ENCODE results near the gene OASL. TPM values are rescaled to one million over a fixed set of nuclear protein-coding genes. Genes with fewer than 3 reads are reported as not detected.

The OASL gene
- total and polyA plus RNA-seq, 10 donors, result 1.9 to 4.8 (median 3.4) TPM

DNA sequence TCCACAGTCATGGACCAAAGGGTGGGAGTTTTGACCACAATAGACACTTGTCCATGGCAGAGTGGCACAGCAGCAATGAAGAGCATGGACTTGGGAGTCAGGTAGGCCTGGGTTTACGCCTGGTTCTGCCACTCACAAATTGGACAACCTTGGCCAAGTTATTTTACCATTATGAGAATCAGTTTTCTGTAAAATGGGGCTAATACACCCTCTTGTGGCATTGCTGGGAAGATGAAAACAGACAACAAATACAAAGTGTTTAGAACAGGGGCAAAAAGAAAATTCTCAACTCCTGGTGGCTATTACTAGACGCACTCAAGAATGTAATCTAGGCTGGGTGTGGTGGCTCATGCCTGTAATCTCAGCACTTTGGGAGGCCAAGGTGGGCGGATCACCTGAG is 25.3 kb downstream of the OASL start:
- DNase-seq, result no peak
- Histone ChIP-seq H3K27ac (no peak overlapping the region), H3K36me3 (peaks cover 0 to 48% (median 38%) of the 10 kb centered on the region in 6 donors), H3K27me3 (replicated peaks in 1 of 7) (no peaks in the 10 kb centered on the region), H3K4me3 (no peak overlapping the region), H3K4me1 (peaks cover 8 to 23% (median 13%) of the 10 kb centered on the region in 6 donors), H3K9me3 (no peaks in the 10 kb centered on the region)
- TF ChIP-seq, protein P1, sequence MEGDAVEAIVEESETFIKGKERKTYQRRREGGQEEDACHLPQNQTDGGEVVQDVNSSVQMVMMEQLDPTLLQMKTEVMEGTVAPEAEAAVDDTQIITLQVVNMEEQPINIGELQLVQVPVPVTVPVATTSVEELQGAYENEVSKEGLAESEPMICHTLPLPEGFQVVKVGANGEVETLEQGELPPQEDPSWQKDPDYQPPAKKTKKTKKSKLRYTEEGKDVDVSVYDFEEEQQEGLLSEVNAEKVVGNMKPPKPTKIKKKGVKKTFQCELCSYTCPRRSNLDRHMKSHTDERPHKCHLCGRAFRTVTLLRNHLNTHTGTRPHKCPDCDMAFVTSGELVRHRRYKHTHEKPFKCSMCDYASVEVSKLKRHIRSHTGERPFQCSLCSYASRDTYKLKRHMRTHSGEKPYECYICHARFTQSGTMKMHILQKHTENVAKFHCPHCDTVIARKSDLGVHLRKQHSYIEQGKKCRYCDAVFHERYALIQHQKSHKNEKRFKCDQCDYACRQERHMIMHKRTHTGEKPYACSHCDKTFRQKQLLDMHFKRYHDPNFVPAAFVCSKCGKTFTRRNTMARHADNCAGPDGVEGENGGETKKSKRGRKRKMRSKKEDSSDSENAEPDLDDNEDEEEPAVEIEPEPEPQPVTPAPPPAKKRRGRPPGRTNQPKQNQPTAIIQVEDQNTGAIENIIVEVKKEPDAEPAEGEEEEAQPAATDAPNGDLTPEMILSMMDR (IDR thresholded peaks at IDR 0.05 in 8 of 11, conservative IDR thresholded peaks at IDR 0.05 in 3 of 11), result no peak
- intact Hi-C loops (cut with DNase I; ENCODE audit: low total_unique reads), result no loop called here
- WGBS, 5 donors, result 88 to 91% (median 90%) methylated on average over 3 of the region's 3 CpGs

DNA sequence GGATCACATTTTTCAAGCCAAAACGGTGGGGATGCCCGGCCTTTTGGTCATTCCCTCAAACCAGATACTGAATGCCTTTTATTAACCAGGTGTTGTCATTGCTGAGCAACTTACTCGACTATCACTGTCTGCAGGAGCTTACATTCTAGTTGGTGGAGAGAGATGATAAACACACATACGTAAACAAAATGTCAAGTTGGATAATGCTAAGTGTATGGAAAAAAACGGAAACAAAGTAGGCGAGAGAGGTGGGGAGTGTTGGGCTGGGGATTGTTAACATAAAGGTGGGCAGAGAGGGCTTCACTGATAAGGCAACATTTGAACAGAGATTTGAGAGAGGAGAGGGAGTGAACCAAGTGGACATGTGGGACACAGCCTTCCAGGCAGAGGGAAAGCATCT is 27.2 kb downstream of the OASL start:
- TF ChIP-seq POLR2A (IDR thresholded peaks at IDR 0.05), result no peak
- TF ChIP-seq, protein P1 (IDR thresholded peaks at IDR 0.05 in 8 of 11, conservative IDR thresholded peaks at IDR 0.05 in 3 of 11), result no peak
- no peak for TF ChIP-seq POLR2AphosphoS5 (IDR thresholded peaks at IDR 0.05)
- Histone ChIP-seq H3K4me3 (no peak overlapping the region), H3K4me1 (peaks cover 8 to 23% (median 13%) of the 10 kb centered on the region in 6 donors), H3K27me3 (replicated peaks in 1 of 7) (no peaks in the 10 kb centered on the region), H3K9me3 (no peaks in the 10 kb centered on the region), H3K27ac (no peak overlapping the region), H3K36me3 (peaks cover 0 to 67% (median 55%) of the 10 kb centered on the region in 6 donors)
- DNase-seq, result no peak
- WGBS, 5 donors, result 85 to 92% (median 89%) methylated on average over 6 of the region's 6 CpGs
- intact Hi-C loops (cut with DNase I; ENCODE audit: low total_unique reads), result no loop called here

DNA sequence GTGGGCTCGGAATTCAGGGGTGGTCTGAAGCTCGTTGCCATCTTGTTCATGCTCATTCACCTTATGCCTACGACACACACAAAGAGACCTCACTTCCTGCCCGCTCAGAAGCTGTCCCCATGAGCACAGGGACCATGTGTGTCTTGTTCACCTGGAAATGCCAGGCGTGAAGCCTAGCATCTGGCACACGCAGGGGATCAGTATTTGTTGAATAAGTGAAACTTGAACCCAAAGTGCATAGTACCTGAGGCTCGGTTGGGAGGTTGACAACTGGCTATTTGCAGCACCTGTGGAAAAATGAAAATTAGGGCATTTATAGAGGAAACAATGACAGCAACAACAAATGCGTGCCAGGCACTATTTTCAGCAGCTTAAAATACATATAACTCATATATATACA is 28.2 kb downstream of the OASL start:
- Histone ChIP-seq H3K4me3 (no peak overlapping the region), H3K27ac (no peak overlapping the region), H3K4me1 (peaks cover 7 to 13% (median 9%) of the 10 kb centered on the region in 6 donors), H3K27me3 (replicated peaks in 1 of 7) (no peaks in the 10 kb centered on the region), H3K9me3 (no peaks in the 10 kb centered on the region), H3K36me3 (peaks cover 0 to 77% (median 62%) of the 10 kb centered on the region in 6 donors)
- intact Hi-C loops (cut with DNase I; ENCODE audit: low total_unique reads), result no loop called here
- WGBS, 5 donors, result 85 to 95% (median 90%) methylated on average over 8 of the region's 8 CpGs
- DNase-seq, result no peak
- TF ChIP-seq, protein P1 (IDR thresholded peaks at IDR 0.05 in 8 of 11, conservative IDR thresholded peaks at IDR 0.05 in 3 of 11), result no peak
- no peak for TF ChIP-seq POLR2AphosphoS5 (IDR thresholded peaks at IDR 0.05)
- no peak for TF ChIP-seq POLR2A (IDR thresholded peaks at IDR 0.05)

DNA sequence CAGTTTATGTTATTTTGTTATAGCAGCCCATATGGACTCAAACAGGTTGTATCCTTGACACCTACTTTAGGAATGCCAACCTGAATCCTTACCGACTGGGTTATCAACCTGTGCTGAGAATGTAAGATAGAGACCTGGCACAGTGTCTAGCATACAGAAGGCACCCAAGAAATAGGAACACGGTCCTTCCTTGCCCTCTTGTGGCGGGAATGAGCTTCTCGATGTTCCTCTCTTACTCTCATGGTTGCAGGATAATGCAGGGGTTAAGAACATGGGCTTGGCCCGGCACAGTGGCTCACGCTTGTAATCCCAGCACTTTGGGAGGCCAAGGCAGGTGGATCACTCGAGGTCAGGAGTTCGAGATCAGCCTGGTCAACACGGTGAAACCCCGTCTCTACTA is 29.3 kb downstream of the OASL start:
- Histone ChIP-seq H3K27me3 (replicated peaks in 1 of 7) (no peaks in the 10 kb centered on the region), H3K4me3 (no peak overlapping the region), H3K27ac (no peak overlapping the region), H3K36me3 (peaks cover 0 to 88% (median 67%) of the 10 kb centered on the region in 6 donors), H3K9me3 (no peaks in the 10 kb centered on the region), H3K4me1 (peaks cover 0 to 2% (median 0%) of the 10 kb centered on the region in 6 donors)
- intact Hi-C loops (cut with DNase I; ENCODE audit: low total_unique reads), result no loop called here
- TF ChIP-seq, protein P1 (IDR thresholded peaks at IDR 0.05 in 8 of 11, conservative IDR thresholded peaks at IDR 0.05 in 3 of 11), result no peak
- TF ChIP-seq POLR2AphosphoS5 (IDR thresholded peaks at IDR 0.05) (no peak), POLR2A (IDR thresholded peaks at IDR 0.05) (no peak)
- 82 to 90% (median 85%) methylated on average over 10 of the region's 10 CpGs for WGBS, 5 donors
- no peak for DNase-seq

All from spleen (tissue), 11 donors.